K562 (cell line): ENCODE measurements around the gene ATP5PD. TPM values are rescaled to one million over a fixed set of nuclear protein-coding genes. Genes with fewer than 3 reads are reported as not detected.

Experiments
- ARID3B ChIP-seq: fragments of 250-450 bp; sonication (Bioruptor Pico); IDR thresholded peaks from 2 replicates; pipeline ENCODE4 v1.4.0; 2020; ENCODE audit warnings: borderline replicate concordance
- EZH2 ChIP-seq: IDR thresholded peaks from 2 replicates; pipeline ENCODE4 v1.6.1; 2012; ENCODE audit warnings: low read depth, mild to moderate bottlenecking, inconsistent platforms, low read length, borderline replicate concordance
- MAZ ChIP-seq, 2 experiments: fragments of 450-650 bp in 1 of 2; sonication (generic) in 1 of 2; formaldehyde crosslinking; IDR thresholded peaks in 1 of 2; conservative IDR thresholded peaks in 1 of 2; 2 replicates each; pipeline versions ENCODE4 v1.4.0 to v1.5.0; 2020; ENCODE audit warnings: mild to moderate bottlenecking in 1 of 2, missing genetic modification reagents in 1 of 2
- NFIC ChIP-seq: fragments of 450-650 bp; IDR thresholded peaks from 2 replicates; pipeline ENCODE4 v1.6.1; 2017; ENCODE audit warnings: mild to moderate bottlenecking, inconsistent platforms
- RAD21 ChIP-seq, 2 experiments: fragments of 250-450 bp in 1 of 2; fragments of 450-650 bp in 1 of 2; sonication (Bioruptor Pico) in 1 of 2; formaldehyde crosslinking in 1 of 2; IDR thresholded peaks in 1 of 2; conservative IDR thresholded peaks in 1 of 2; 2 replicates each; pipeline versions ENCODE4 v1.4.0 to v1.8.0; 2020 to 2022; ENCODE audit warnings: mild to moderate bottlenecking in 2 of 2, moderate library complexity in 1 of 2
- RCOR1 ChIP-seq, 2 experiments: IDR thresholded peaks; 2 replicates each; pipeline ENCODE4 v1.6.1; 2012; ENCODE audit warnings: low read depth in 2 of 2, low read length in 2 of 2, borderline replicate concordance in 1 of 2, improper control_type of control experiment in 1 of 2
- RREB1 ChIP-seq: fragments of 250-450 bp; sonication (Bioruptor Pico); IDR thresholded peaks from 2 replicates; pipeline ENCODE4 v1.4.0; 2020
- SFPQ ChIP-seq: fragments of 200-400 bp; formaldehyde crosslinking; IDR thresholded peaks from 2 replicates; pipeline ENCODE4 v1.6.1; 2017; ENCODE audit warnings: mild to moderate bottlenecking, low read depth, low read length, moderate library complexity
- ZBTB33 ChIP-seq: sonication (generic); formaldehyde crosslinking; IDR thresholded peaks from 2 replicates; pipeline ENCODE4 v1.8.1; 2023; ENCODE audit warnings: mild to moderate bottlenecking, missing genetic modification reagents
- ZNF175 ChIP-seq: fragments of 200-800 bp; sonication (Bioruptor generic); IDR thresholded peaks from 2 replicates; pipeline ENCODE4 v1.6.1; 2016; ENCODE audit warnings: low read depth, mild to moderate bottlenecking, missing genetic modification characterization, missing compliant biosample characterization
- ZNF717 ChIP-seq: fragments of 250-450 bp; sonication (Bioruptor Pico); IDR thresholded peaks from 2 replicates; pipeline ENCODE4 v1.5.0; 2021
- polyA plus RNA-seq, 8 experiments: library from polyadenylated mRNA; depleted of rRNA in 4 of 8; stranded (reverse) in 5 of 8; unstranded in 3 of 8; fragments of >200 nt; fragmentation: Nextera tagmentation in 2 of 8; fragmentation: Illumina TruSeq in 1 of 8; extraction: Ambion mirVana in 2 of 8; extraction: Trizol in 1 of 8; gene quantifications; 2 replicates each; pipeline versions ENCODE4 v1.2.1 to v1.2.3, GENCODE V29; 2011 to 2014; ENCODE audit warnings: inconsistent platforms in 1 of 8, missing spikeins in 1 of 8
- total RNA-seq, 7 experiments: library from RNA; depleted of rRNA in 6 of 7; stranded (reverse); fragments of >200 nt in 6 of 7; fragmentation: Illumina TruSeq in 2 of 7; extraction: Trizol in 2 of 7; gene quantifications; 2 replicates each; pipeline versions ENCODE4 v1.2.1 to v1.2.3, GENCODE V29; 2011 to 2021; ENCODE audit warnings: low replicate concordance in 1 of 7

Gene ATP5PD
- total and polyA plus RNA-seq, 9 of the 15 experiments (the other 6 are each of a cell fraction or from before 2014, with no cell fraction given): 271 to 828 (median 432) TPM

GRCh38 chr17:75046407-75047289, at the start of gene ATP5PD, which contains the start of gene KCTD2 (continued):
- no peak for TF ChIP-seq RREB1 (CRISPR knock-in tag)
- TF ChIP-seq ARID3B: no peak
- no peak for TF ChIP-seq NFIC
- no peak for TF ChIP-seq ZNF175 (CRISPR knock-in tag)
- peak; percentile 83 to 93 for TF ChIP-seq MAZ (CRISPR knock-in tag; conservative IDR thresholded peaks at IDR 0.05 in 1 of 2, IDR thresholded peaks at IDR 0.05 in 1 of 2)
- TF ChIP-seq ZBTB33: peak; percentile 55
- TF ChIP-seq RAD21 (CRISPR knock-in tag; conservative IDR thresholded peaks at IDR 0.05 in 1 of 2, IDR thresholded peaks at IDR 0.05 in 1 of 2): no peak
- TF ChIP-seq RCOR1 (IDR thresholded peaks at IDR 0.05; ENCODE audit: borderline replicate concordance in 1 of 2, low read depth in 2 of 2, low read length in 2 of 2): 0 out of 4 replicates have a peak, but pooled peaks of 1 of the 2 experiments have one; percentile 6
- TF ChIP-seq SFPQ: no peak
- TF ChIP-seq ZNF717: no peak
- no peak for TF ChIP-seq EZH2
